Astrocyte (in vitro differentiated cells and primary cell): ENCODE measurements around the gene TLX2. TPM values are rescaled to one million over a fixed set of nuclear protein-coding genes. Genes with fewer than 3 reads are reported as not detected.

ENCODE experiments used
- DNase-seq: peaks from one replicate; pipeline ENCODE4 v3.0.0-alpha.2; 2010; ENCODE audit warnings: low read depth
- FAIRE-seq: peaks from 2 replicates; lab custom pipeline; 2011; peaks lifted over from hg19 to GRCh38; lab: Jason Lieb, UNC
- H2AFZ ChIP-seq: 2 replicates; pipeline ENCODE4 v1.6.0; 2012; ENCODE audit warnings: low read depth, low read length, inconsistent platforms
- H3K27ac ChIP-seq: 2 replicates; pipeline ENCODE4 v1.5.1; 2011; ENCODE audit warnings: low read depth, low read length, inconsistent platforms
- H3K27me3 ChIP-seq: 2 replicates; pipeline ENCODE4 v1.6.0; 2011; ENCODE audit warnings: low read length, inconsistent platforms; ENCODE audit not compliant: insufficient read depth
- H3K36me3 ChIP-seq: 2 replicates; pipeline ENCODE4 v1.5.1; 2011; ENCODE audit warnings: low read length, inconsistent platforms; ENCODE audit not compliant: insufficient read depth
- H3K4me1 ChIP-seq: 2 replicates; pipeline ENCODE4 v1.5.1; 2011; ENCODE audit warnings: low read length, inconsistent platforms; ENCODE audit not compliant: insufficient read depth
- H3K4me2 ChIP-seq: 2 replicates; pipeline ENCODE4 v1.6.0; 2012; ENCODE audit warnings: low read length, inconsistent platforms
- H3K4me3 ChIP-seq: 2 replicates; pipeline ENCODE4 v1.5.1; 2011; ENCODE audit warnings: low read depth, mild to moderate bottlenecking, low read length, inconsistent platforms; ENCODE audit not compliant: insufficient read depth
- H3K79me2 ChIP-seq: 2 replicates; pipeline ENCODE4 v1.6.0; 2012; ENCODE audit warnings: mild to moderate bottlenecking, low read length, inconsistent platforms; ENCODE audit not compliant: insufficient read depth
- H3K9ac ChIP-seq: 2 replicates; pipeline ENCODE4 v1.6.0; 2012; ENCODE audit warnings: mild to moderate bottlenecking, low read length, inconsistent platforms
- H3K9me3 ChIP-seq: 2 replicates; pipeline ENCODE4 v1.5.1; 2012; ENCODE audit warnings: low read depth, mild to moderate bottlenecking, low read length, inconsistent platforms; ENCODE audit not compliant: insufficient read depth
- H4K20me1 ChIP-seq: 2 replicates; pipeline ENCODE4 v1.6.0; 2012; ENCODE audit warnings: low read length, inconsistent platforms; ENCODE audit not compliant: insufficient read depth
- H3K27ac Mint-ChIP-seq: one replicate; pipeline ENCODE4 v1.8.0; 2021; ENCODE audit warnings: mild to moderate bottlenecking, mixed read lengths; ENCODE audit not compliant: unreplicated experiment
- H3K27me3 Mint-ChIP-seq: one replicate; pipeline ENCODE4 v1.8.0; 2021; ENCODE audit warnings: low read depth, mixed read lengths; ENCODE audit not compliant: unreplicated experiment
- H3K36me3 Mint-ChIP-seq: one replicate; pipeline ENCODE4 v1.8.0; 2021; ENCODE audit warnings: low read depth, mixed read lengths; ENCODE audit not compliant: unreplicated experiment
- H3K4me1 Mint-ChIP-seq: one replicate; pipeline ENCODE4 v1.8.0; 2021; ENCODE audit warnings: low read depth, mixed read lengths; ENCODE audit not compliant: unreplicated experiment
- H3K4me3 Mint-ChIP-seq: one replicate; pipeline ENCODE4 v1.8.0; 2021; ENCODE audit warnings: mild to moderate bottlenecking, moderate library complexity, mixed read lengths; ENCODE audit not compliant: unreplicated experiment
- H3K9me3 Mint-ChIP-seq: one replicate; pipeline ENCODE4 v1.8.0; 2021; ENCODE audit warnings: mild to moderate bottlenecking, mixed read lengths; ENCODE audit not compliant: unreplicated experiment
- EZH2 ChIP-seq: IDR thresholded peaks from 2 replicates; pipeline ENCODE4 v1.6.1; 2012; ENCODE audit warnings: mild to moderate bottlenecking, low read length, inconsistent platforms; ENCODE audit not compliant: insufficient read depth
- total RNA-seq: library from RNA; stranded (reverse); gene quantifications from 2 replicates; pipeline ENCODE4 v1.2.1, GENCODE V29; 2021
- TF ChIP-seq, protein P1 (sequence below): IDR thresholded peaks from 2 replicates; pipeline ENCODE4 v1.5.1; 2011; ENCODE audit warnings: low read depth, mild to moderate bottlenecking, inconsistent platforms, low read length, moderate library complexity; ENCODE audit not compliant: insufficient read depth

The TLX2 gene
- total RNA-seq, 1 donor from 2014 or later = not detected

- Mint-ChIP-seq H3K27me3 (peaks cover 36% of the 10 kb centered on the region), H3K4me1 (peaks cover 21% of the 10 kb centered on the region)
- no peak for TF ChIP-seq EZH2
- TF ChIP-seq, protein P1, sequence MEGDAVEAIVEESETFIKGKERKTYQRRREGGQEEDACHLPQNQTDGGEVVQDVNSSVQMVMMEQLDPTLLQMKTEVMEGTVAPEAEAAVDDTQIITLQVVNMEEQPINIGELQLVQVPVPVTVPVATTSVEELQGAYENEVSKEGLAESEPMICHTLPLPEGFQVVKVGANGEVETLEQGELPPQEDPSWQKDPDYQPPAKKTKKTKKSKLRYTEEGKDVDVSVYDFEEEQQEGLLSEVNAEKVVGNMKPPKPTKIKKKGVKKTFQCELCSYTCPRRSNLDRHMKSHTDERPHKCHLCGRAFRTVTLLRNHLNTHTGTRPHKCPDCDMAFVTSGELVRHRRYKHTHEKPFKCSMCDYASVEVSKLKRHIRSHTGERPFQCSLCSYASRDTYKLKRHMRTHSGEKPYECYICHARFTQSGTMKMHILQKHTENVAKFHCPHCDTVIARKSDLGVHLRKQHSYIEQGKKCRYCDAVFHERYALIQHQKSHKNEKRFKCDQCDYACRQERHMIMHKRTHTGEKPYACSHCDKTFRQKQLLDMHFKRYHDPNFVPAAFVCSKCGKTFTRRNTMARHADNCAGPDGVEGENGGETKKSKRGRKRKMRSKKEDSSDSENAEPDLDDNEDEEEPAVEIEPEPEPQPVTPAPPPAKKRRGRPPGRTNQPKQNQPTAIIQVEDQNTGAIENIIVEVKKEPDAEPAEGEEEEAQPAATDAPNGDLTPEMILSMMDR = no peak
These were observed 9.7 kb upstream of the TLX2 start for GRCh38 chr2:74504591-74504990.

GRCh38 chr2:74505448-74506246, 8.6 kb upstream of the TLX2 start:
- no peak for DNase-seq
- Histone ChIP-seq H2AFZ (no peak overlapping the region), H3K4me3 (peak overlapping the region; percentile 9), H3K9me3 (no peaks in the 10 kb centered on the region), H3K79me2 (peaks cover 24% of the 10 kb centered on the region), H3K4me1 (peaks cover 49% of the 10 kb centered on the region), H3K27me3 (peaks cover 18% of the 10 kb centered on the region), H3K36me3 (peaks cover 4% of the 10 kb centered on the region), H3K4me2 (peak overlapping the region; percentile 63), H4K20me1 (peaks cover 7% of the 10 kb centered on the region), H3K27ac (no peak overlapping the region), H3K9ac (no peak overlapping the region)
- H3K9me3 Mint-ChIP-seq = no peaks in the 10 kb centered on the region
- TF ChIP-seq, protein P1 = no peak
- TF ChIP-seq EZH2 = no peak
- peaks cover 35% of the 10 kb centered on the region for H3K27me3 Mint-ChIP-seq
- H3K4me1 Mint-ChIP-seq = peaks cover 21% of the 10 kb centered on the region
- no peak overlapping the region for H3K27ac Mint-ChIP-seq
- peak overlapping the region; percentile 97 for H3K4me3 Mint-ChIP-seq
- H3K36me3 Mint-ChIP-seq = peaks cover 12% of the 10 kb centered on the region
- FAIRE-seq = no peak

More at GRCh38 chr2:74504591-74504990, 9.7 kb upstream of the TLX2 start:
- H3K9me3 ChIP-seq = no peaks in the 10 kb centered on the region
- H3K36me3 ChIP-seq = peaks cover 4% of the 10 kb centered on the region
- H3K79me2 ChIP-seq = peaks cover 24% of the 10 kb centered on the region
- Mint-ChIP-seq H3K27ac (peak overlapping the region; percentile 51), H3K9me3 (no peaks in the 10 kb centered on the region), H3K4me3 (peak overlapping the region; percentile 66), H3K36me3 (peaks cover 12% of the 10 kb centered on the region)
- H4K20me1 ChIP-seq = peaks cover 7% of the 10 kb centered on the region
- peaks cover 20% of the 10 kb centered on the region for H3K27me3 ChIP-seq
- peak overlapping the region; percentile 93 for H3K4me2 ChIP-seq
- FAIRE-seq (no peak), DNase-seq (no peak)
- H3K4me3 ChIP-seq = peak overlapping the region; percentile 61
- no peak overlapping the region for H2AFZ ChIP-seq
- H3K4me1 ChIP-seq = peaks cover 49% of the 10 kb centered on the region
- H3K27ac ChIP-seq = no peak overlapping the region
- H3K9ac ChIP-seq = peak overlapping the region; percentile 83
